Skin of body (tissue), 2 donors: ENCODE results near the gene PRR36. TPM values are rescaled to one million over a fixed set of nuclear protein-coding genes. Genes with fewer than 3 reads are reported as not detected.
"Not testable (repeated sequence)": the region's sequence is repeated elsewhere in the genome, so short reads cannot be mapped to it uniquely, and the experiment has no call there.

Source experiments
- DNase-seq: peaks from one replicate; lab custom pipeline; 2025; lab: John Stamatoyannopoulos, UW
- total RNA-seq: library from RNA; depleted of rRNA; stranded (reverse); fragments of >200 nt; gene quantifications from one replicate; pipeline ENCODE4 v1.2.3, GENCODE V29; 2014

The PRR36 gene
- 0.10 TPM for total RNA-seq

- no peak for DNase-seq
Observed at GRCh38 chr19:7874076-7874896, at the start of gene PRR36. TSS of gene PRR36 (minus strand) at chr19:7874390. CDS start at chr19:7873689, 701 bp downstream.

GRCh38 chr19:7923295-7924191 is 49.4 kb upstream of the PRR36 start:
- no peak for DNase-seq

GRCh38 chr19:7922836-7923195 is 48.6 kb upstream of the PRR36 start:
- no peak for DNase-seq

GRCh38 chr19:7921967-7922835 is 48.0 kb upstream of the PRR36 start:
- no peak for DNase-seq

- DNase-seq, result no peak
Observed at GRCh38 chr19:7921302-7921966, 47.2 kb upstream of the PRR36 start.

GRCh38 chr19:7920519-7921301 is 46.5 kb upstream of the PRR36 start:
- peak; percentile 97 for DNase-seq

GRCh38 chr19:7919610-7920518 is 45.7 kb upstream of the PRR36 start, which contains the start of gene SNAPC2:
TSS of gene SNAPC2 (plus strand) at chr19:7920338. CDS start at chr19:7920367, 29 bp downstream.
- DNase-seq, result peak; percentile 93

GRCh38 chr19:7918615-7919421 is 44.6 kb upstream of the PRR36 start:
- DNase-seq, result no peak

GRCh38 chr19:7918062-7918614 is 43.9 kb upstream of the PRR36 start:
- DNase-seq, result not testable (repeated sequence)

- DNase-seq, result no peak
Observed at GRCh38 chr19:7917267-7918061, 43.3 kb upstream of the PRR36 start.

- no peak for DNase-seq
Observed at GRCh38 chr19:7916955-7917266, 42.7 kb upstream of the PRR36 start.

- no peak for DNase-seq
Observed at GRCh38 chr19:7916103-7916954, 42.1 kb upstream of the PRR36 start.

- DNase-seq, result no peak
Observed at GRCh38 chr19:7915250-7916102, 41.3 kb upstream of the PRR36 start.

- no peak for DNase-seq
Observed at GRCh38 chr19:7914598-7915045, 40.4 kb upstream of the PRR36 start, which contains the start of gene TGFBR3L. TSS of gene TGFBR3L (plus strand) at chr19:7914830.

- DNase-seq, result no peak
Observed at GRCh38 chr19:7914099-7914498, 39.9 kb upstream of the PRR36 start.
